GM18498 (cell line): ENCODE data around the gene MORN4.
"Not testable (repeated sequence)": the region's sequence is repeated elsewhere in the genome, so short reads cannot be mapped to it uniquely, and the experiment has no call there.

Experiments used
- ATAC-seq: cut with Tn5 transposase; IDR thresholded peaks from one replicate; pipeline ENCODE4 v1.9.1; 2021; ENCODE audit warnings: mild to moderate bottlenecking, moderate library complexity; ENCODE audit not compliant: unreplicated experiment

MORN4 gene

GRCh38 chr10:97632949-97633884 is at the start of gene MORN4:
Gene MORN4, minus strand, starts transcription at chr10:97633500. Its CDS starts 13,847 bp downstream, at chr10:97619653.
- peak; percentile 100 for ATAC-seq

DNA sequence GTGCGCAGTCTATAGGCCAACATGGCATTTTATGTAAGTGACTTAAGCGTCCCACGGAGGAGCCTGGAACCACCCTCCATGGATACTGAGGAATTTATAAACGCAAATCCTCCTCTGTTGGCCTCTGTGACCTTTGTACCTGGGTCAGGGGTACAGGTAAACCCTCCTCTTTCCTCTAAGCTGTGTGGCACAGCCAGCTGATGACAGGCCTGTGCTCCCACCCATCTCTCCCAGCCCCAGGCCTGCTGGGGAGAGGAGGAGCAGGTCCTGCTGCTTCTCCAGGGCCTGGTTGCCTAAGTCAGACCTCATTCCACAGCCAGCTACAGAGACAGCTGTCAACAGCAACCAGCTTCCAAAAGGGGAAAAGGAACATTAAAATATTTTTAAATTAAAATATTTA is 48.7 kb upstream of the MORN4 start:
- no peak for ATAC-seq

GRCh38 chr10:97679594-97679993 is 46.3 kb upstream of the MORN4 start:
- no peak for ATAC-seq

DNA sequence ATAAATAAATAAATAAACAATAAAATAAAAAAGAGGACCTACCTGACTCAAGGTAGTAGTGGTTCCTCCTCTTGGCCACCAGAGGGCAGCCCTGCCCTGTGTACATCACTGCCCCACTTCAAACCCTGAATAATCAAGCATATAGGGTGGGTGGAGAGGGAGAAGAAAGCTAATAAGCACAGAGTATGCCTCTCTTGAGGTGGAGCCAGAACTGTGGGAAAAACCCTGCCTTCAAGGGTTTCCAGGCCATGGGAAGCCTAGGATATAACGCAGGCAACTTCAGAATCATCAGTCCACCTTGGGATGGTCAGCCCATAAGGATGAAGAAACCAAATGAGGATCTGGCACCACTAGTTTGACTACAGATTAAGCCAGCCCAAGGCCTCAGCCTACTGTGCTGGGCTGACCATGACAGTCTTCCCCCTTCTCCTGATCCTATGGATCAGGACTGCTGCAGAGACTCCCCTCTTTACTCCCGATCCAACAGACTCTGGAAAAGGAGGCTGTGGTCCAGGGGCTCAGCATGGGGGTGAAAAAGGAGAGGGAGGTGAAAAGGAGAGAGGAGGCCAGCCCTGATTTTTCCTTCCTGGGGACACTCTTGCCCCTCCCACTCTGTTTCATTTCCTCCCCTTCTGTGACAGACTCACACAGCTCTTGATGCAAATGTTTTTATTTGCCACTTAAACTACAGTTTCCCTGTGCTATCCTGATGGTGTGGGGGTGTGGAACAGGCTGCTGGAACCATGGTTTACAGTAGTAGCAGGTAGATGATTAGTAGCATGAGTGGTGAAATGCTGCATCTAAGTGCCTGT is 43.7 kb upstream of the MORN4 start:
- peak; percentile 72 for ATAC-seq

DNA sequence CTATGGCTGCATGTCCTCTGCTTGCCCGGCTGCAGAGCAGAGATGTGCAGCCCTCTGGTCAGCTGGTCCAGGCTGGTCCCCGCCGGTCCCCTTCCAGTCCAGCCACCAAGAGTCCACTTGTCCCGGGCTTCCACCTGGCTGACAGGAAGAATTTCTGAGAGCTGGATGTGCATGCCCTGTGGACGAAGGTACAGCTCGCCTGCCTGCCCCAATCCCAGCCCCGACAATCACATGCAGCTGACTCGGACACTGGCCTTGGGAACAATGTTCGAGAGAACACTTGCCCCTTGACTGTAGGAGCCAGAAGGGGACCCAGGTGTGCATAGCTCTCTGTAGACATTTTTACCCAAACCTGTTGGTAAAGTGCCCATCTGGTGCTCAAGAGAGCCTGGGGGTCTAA is 41.9 kb upstream of the MORN4 start:
- no peak for ATAC-seq

- ATAC-seq = no peak
Measured at GRCh38 chr10:97673736-97674525, 40.6 kb upstream of the MORN4 start.

GRCh38 chr10:97669571-97669970 is 36.3 kb upstream of the MORN4 start:
- ATAC-seq = no peak

- no peak for ATAC-seq
Measured at GRCh38 chr10:97667463-97667862, 34.2 kb upstream of the MORN4 start.

DNA sequence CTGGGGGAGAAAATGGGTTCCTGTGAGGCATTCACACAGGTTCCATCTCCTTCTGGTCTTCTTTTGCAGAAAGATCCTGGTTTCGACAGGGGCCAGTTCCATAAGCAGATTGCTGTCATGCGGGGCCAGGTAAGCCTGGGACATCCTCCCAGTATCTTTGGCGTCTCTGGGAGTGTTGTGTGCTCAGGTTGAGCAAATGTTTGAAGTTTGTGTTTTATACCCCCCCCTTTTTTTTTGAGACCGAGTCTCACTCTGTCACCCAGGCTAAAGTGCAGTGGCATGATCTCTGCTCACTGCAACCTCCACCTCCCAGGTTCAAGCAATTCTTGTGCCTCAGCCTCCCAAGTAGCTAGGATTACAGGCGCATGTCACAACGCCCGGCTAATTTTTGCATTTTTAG is 33.7 kb upstream of the MORN4 start:
- ATAC-seq = no peak

GRCh38 chr10:97664282-97664850 is 31.1 kb upstream of the MORN4 start:
- no peak for ATAC-seq

GRCh38 chr10:97659589-97659988 is 26.3 kb upstream of the MORN4 start:
- no peak for ATAC-seq

- ATAC-seq = no peak
Measured at GRCh38 chr10:97656777-97657176, 23.5 kb upstream of the MORN4 start.

DNA sequence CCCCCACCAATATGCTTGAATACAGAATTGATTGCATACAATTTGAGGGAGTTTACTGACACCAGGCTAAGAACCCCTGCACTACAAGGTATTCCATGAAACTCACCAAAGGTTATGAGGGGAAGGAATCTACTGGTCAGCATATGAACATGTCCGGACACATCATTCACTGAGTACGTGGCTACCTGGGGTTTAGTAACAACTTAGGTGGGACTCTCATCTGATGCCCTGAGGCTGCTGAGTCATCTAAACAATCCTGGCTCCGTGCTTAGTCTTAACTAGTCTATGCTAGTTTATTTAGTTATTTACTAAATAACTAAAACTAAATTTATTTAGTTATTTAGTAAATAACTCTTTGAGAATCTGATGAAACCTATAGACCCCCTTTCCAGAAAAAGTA is 18.5 kb upstream of the MORN4 start:
- no peak for ATAC-seq

GRCh38 chr10:97650726-97651125 is 17.4 kb upstream of the MORN4 start:
- ATAC-seq = no peak

- ATAC-seq = not testable (repeated sequence)
Measured at GRCh38 chr10:97649405-97649750, 16.1 kb upstream of the MORN4 start.

- peak; percentile 96 for ATAC-seq
Measured at GRCh38 chr10:97648562-97649404, 15.5 kb upstream of the MORN4 start.

GRCh38 chr10:97647556-97647955 is 14.3 kb upstream of the MORN4 start:
- ATAC-seq = no peak

GRCh38 chr10:97644936-97645335 is 11.6 kb upstream of the MORN4 start:
- no peak for ATAC-seq

- no peak for ATAC-seq
Measured at GRCh38 chr10:97643441-97643985, 10.2 kb upstream of the MORN4 start.
